Keratinocyte (primary cell): ENCODE measurements around the gene MAP3K14. TPM values are rescaled to one million over a fixed set of nuclear protein-coding genes. Genes with fewer than 3 reads are reported as not detected.
A peak's percentile ranks its signal among the peaks of the same experiment; 100 is the strongest.

Source experiments
- DNase-seq: peaks from one replicate; pipeline ENCODE4 v3.0.0-alpha.2; 2011; ENCODE audit warnings: low read depth, missing footprints, low spot score
- FAIRE-seq: peaks from 2 replicates; lab custom pipeline; 2011; peaks lifted over from hg19 to GRCh38; lab: Jason Lieb, UNC
- H2AFZ ChIP-seq: 2 replicates; pipeline ENCODE4 v1.6.0; 2012; ENCODE audit warnings: low read length, control low read depth, inconsistent platforms; ENCODE audit not compliant: control insufficient read depth
- H3K27ac ChIP-seq: 2 replicates; pipeline ENCODE4 v1.5.1; 2011; ENCODE audit warnings: low read length; ENCODE audit not compliant: control insufficient read depth, insufficient read depth
- H3K27me3 ChIP-seq: 3 replicates; pipeline ENCODE4 v1.6.0; 2011; ENCODE audit warnings: low read length; ENCODE audit not compliant: control insufficient read depth, insufficient read depth; ENCODE audit errors: extremely low read depth
- H3K36me3 ChIP-seq, 2 experiments: 2 replicates in 1 of 2; 3 replicates in 1 of 2; pipeline ENCODE4 v1.5.1; 2011; ENCODE audit warnings: low read length in 2 of 2, mild to moderate bottlenecking in 1 of 2; ENCODE audit not compliant: control insufficient read depth in 2 of 2, insufficient read depth in 2 of 2; ENCODE audit errors: extremely low read depth in 1 of 2
- H3K4me1 ChIP-seq: 3 replicates; pipeline ENCODE4 v1.5.1; 2011; ENCODE audit warnings: low read length; ENCODE audit not compliant: control insufficient read depth, insufficient read depth; ENCODE audit errors: extremely low read depth
- H3K4me2 ChIP-seq: 3 replicates; pipeline ENCODE4 v1.6.0; 2011; ENCODE audit warnings: low read depth, low read length; ENCODE audit not compliant: control insufficient read depth, insufficient read depth; ENCODE audit errors: extremely low read depth
- H3K4me3 ChIP-seq, 3 experiments: fragments of 200-600 bp in 1 of 3; sonication (generic) in 1 of 3; 2 replicates in 2 of 3; 3 replicates in 1 of 3; pipeline ENCODE4 v1.5.1; 2011 to 2016; ENCODE audit warnings: low read length in 3 of 3, mild to moderate bottlenecking in 3 of 3, control low read depth in 2 of 3, inconsistent platforms in 1 of 3, low read depth in 1 of 3, mixed read lengths in 1 of 3, mixed run types in 1 of 3, moderate library complexity in 1 of 3; ENCODE audit not compliant: control insufficient read depth in 2 of 3, insufficient read depth in 2 of 3; ENCODE audit errors: extremely low read depth in 1 of 3
- H3K79me2 ChIP-seq: 2 replicates; pipeline ENCODE4 v1.6.0; 2012; ENCODE audit warnings: low read length; ENCODE audit not compliant: control insufficient read depth, insufficient read depth
- H3K9ac ChIP-seq: 3 replicates; pipeline ENCODE4 v1.6.0; 2011; ENCODE audit warnings: low read length; ENCODE audit not compliant: control insufficient read depth, insufficient read depth; ENCODE audit errors: extremely low read depth
- H3K9me1 ChIP-seq: 3 replicates; pipeline ENCODE4 v1.6.0; 2011; ENCODE audit warnings: low read length; ENCODE audit not compliant: control insufficient read depth, insufficient read depth; ENCODE audit errors: extremely low read depth
- H3K9me3 ChIP-seq: 2 replicates; pipeline ENCODE4 v1.5.1; 2012; ENCODE audit warnings: low read depth, low read length; ENCODE audit not compliant: control insufficient read depth
- H4K20me1 ChIP-seq: 3 replicates; pipeline ENCODE4 v1.6.0; 2011; ENCODE audit warnings: low read length; ENCODE audit not compliant: control insufficient read depth, insufficient read depth; ENCODE audit errors: extremely low read depth
- CTCF ChIP-seq, 3 experiments: IDR thresholded peaks in 1 of 3; conservative IDR thresholded peaks in 1 of 3; optimal IDR thresholded peaks in 1 of 3; 2 replicates in 2 of 3; 3 replicates in 1 of 3; pipeline versions ENCODE3 to v1.5.1; 2011; ENCODE audit warnings: low read length in 3 of 3, mild to moderate bottlenecking in 3 of 3, moderate library complexity in 2 of 3, control low read depth in 1 of 3, inconsistent platforms in 1 of 3; ENCODE audit not compliant: insufficient read depth in 2 of 3; ENCODE audit errors: extremely low read depth in 1 of 3
- EZH2 ChIP-seq: IDR thresholded peaks from one replicate; pipeline ENCODE4 v1.6.1; 2012; ENCODE audit warnings: inconsistent platforms, mild to moderate bottlenecking, low read length, moderate library complexity
- dilution Hi-C: fragments of 300-500 bp; cut with MboI; formaldehyde crosslinking; loops from one replicate; pipeline ENCODE4 v1.7.0; 2020; ENCODE audit warnings: low sequenced_read_pairs; ENCODE audit not compliant: extremely low pct_ligation_motif_present
- polyA plus RNA-seq, 5 experiments: library from polyadenylated mRNA; depleted of rRNA in 3 of 5; stranded (reverse) in 3 of 5; stranded (forward) in 1 of 5; unstranded in 1 of 5; fragments of >200 nt; gene quantifications; 1 replicate in 1 of 5; 2 replicates in 3 of 5; 3 replicates in 1 of 5; pipeline versions ENCODE4 v1.2.1 to v1.2.3, GENCODE V29; 2011 to 2012; ENCODE audit warnings: missing spikeins in 2 of 5, low read depth in 1 of 5, low replicate concordance in 1 of 5

Gene MAP3K14
- polyA plus RNA-seq, 1 donor (not counting 4 experiments of a cell fraction or from before 2014, with no cell fraction given), result 6.5 TPM

- Histone ChIP-seq H3K4me2 (no peak overlapping the region), H3K27ac (no peak overlapping the region), H3K36me3 (no peaks in the 10 kb centered on the region), H4K20me1 (no peaks in the 10 kb centered on the region), H3K9me1 (no peaks in the 10 kb centered on the region), H3K4me1 (peaks cover 16% of the 10 kb centered on the region), H3K79me2 (no peaks in the 10 kb centered on the region), H3K4me3 (no peak overlapping the region), H3K9me3 (no peaks in the 10 kb centered on the region), H3K9ac (no peak overlapping the region), H2AFZ (no peak overlapping the region), H3K27me3 (peaks cover 27% of the 10 kb centered on the region)
- FAIRE-seq (no peak), DNase-seq (no peak)
- dilution Hi-C loops, result no loop called here
- TF ChIP-seq CTCF (optimal IDR thresholded peaks at IDR 0.05 in 1 of 3, IDR thresholded peaks at IDR 0.05 in 1 of 3, conservative IDR thresholded peaks at IDR 0.05 in 1 of 3; ENCODE audit: extremely low read depth in 1 of 3, insufficient read depth in 2 of 3, low read length in 3 of 3), result no peak
- no peak for TF ChIP-seq EZH2
Observed at GRCh38 chr17:45222996-45223538, 93.8 kb downstream of the MAP3K14 start.

GRCh38 chr17:45222289-45222995 is 94.4 kb downstream of the MAP3K14 start:
- Histone ChIP-seq H3K4me2 (peak overlapping the region; percentile 37), H3K4me1 (peaks cover 14% of the 10 kb centered on the region), H3K79me2 (no peaks in the 10 kb centered on the region), H3K27ac (no peak overlapping the region), H4K20me1 (no peaks in the 10 kb centered on the region), H3K9me3 (no peaks in the 10 kb centered on the region), H3K27me3 (peaks cover 27% of the 10 kb centered on the region), H3K36me3 (no peaks in the 10 kb centered on the region), H2AFZ (no peak overlapping the region), H3K4me3 (peak overlapping the region in 1 of 3 experiments; percentile 63), H3K9ac (no peak overlapping the region), H3K9me1 (no peaks in the 10 kb centered on the region)
- dilution Hi-C loops, result no loop called here
- TF ChIP-seq CTCF (optimal IDR thresholded peaks at IDR 0.05 in 1 of 3, IDR thresholded peaks at IDR 0.05 in 1 of 3, conservative IDR thresholded peaks at IDR 0.05 in 1 of 3; ENCODE audit: extremely low read depth in 1 of 3, insufficient read depth in 2 of 3, low read length in 3 of 3) (no peak), EZH2 (peak; percentile 71)
- FAIRE-seq (no peak), DNase-seq (no peak)
